Stimulated activated CD4-positive, alpha-beta T cell treated with anti-CD3 and anti-CD28 coated beads, Interleukin-12 subunit alpha, Interleukin-12 subunit beta, amount 100 ng/mL, for 24 hours (primary cell): ENCODE measurements around the gene SMIM43.

Experiments used
- DNase-seq, 2 experiments: peaks; one replicate each; pipeline ENCODE4 v3.0.0-alpha.2; 2020; ENCODE audit warnings: low read depth in 2 of 2

Gene SMIM43

DNA sequence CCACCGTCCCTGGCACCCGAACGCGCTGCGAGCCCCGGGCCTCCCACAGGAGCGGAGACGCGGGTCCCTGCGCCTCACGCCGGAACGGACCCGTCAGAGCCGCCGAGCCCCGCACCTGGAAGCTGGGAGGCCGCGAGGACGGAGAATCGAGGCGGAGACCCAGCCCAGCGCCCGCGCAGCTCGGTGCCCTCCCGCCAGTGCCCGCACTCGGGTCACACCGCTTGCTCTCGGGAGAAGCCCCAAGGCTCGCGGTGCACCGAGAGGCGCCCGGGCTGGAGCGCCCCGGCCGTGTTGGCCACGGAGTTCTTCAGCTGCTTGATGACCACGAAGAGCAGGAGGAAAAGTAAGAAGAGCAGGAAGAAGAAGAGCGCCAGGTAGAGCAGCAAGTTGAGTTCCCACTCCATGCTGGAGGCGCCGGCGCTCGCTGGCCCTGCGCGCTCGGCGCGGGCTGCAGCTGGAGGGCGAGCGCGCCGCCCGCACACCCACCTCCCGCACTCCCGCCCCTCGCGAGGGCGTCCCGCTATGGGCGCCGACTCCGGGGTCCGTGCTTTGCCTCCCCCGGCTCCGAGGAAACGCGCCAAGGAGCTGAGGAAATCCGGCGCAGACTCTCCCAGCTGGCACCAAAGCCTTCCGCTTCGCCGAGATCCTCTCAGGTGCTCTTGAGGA lies at the start of gene SMIM43:
SMIM43 (minus strand) TSS at position 463 of the 666 bp plus-strand sequence; CDS start at position 404, 59 bp downstream.
- no peak for DNase-seq

- DNase-seq: no peak
Measured at GRCh38 chr4:121814756-121815155, 49.8 kb upstream of the SMIM43 start.

- DNase-seq: no peak
Measured at GRCh38 chr4:121811122-121811521, 46.2 kb upstream of the SMIM43 start.

GRCh38 chr4:121806411-121806810 lies 41.4 kb upstream of the SMIM43 start:
- DNase-seq: no peak

DNA sequence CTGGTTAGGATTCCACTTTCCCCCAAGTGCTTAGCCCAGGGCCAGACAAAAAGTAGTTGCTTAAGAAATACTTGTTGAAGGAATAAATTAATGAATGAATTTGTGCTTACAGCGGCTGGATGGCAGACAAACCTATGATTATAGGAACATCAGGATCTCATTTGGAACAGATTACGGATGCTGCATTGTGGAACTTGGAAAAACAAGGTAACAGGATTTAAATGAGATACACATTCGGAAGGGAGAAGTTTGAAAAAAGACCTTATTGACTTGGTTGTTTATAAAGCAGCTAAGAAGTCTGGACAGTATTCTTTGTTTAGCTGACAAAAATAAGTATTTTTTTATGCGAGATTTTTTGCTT lies 36.7 kb upstream of the SMIM43 start:
- DNase-seq: no peak

DNA sequence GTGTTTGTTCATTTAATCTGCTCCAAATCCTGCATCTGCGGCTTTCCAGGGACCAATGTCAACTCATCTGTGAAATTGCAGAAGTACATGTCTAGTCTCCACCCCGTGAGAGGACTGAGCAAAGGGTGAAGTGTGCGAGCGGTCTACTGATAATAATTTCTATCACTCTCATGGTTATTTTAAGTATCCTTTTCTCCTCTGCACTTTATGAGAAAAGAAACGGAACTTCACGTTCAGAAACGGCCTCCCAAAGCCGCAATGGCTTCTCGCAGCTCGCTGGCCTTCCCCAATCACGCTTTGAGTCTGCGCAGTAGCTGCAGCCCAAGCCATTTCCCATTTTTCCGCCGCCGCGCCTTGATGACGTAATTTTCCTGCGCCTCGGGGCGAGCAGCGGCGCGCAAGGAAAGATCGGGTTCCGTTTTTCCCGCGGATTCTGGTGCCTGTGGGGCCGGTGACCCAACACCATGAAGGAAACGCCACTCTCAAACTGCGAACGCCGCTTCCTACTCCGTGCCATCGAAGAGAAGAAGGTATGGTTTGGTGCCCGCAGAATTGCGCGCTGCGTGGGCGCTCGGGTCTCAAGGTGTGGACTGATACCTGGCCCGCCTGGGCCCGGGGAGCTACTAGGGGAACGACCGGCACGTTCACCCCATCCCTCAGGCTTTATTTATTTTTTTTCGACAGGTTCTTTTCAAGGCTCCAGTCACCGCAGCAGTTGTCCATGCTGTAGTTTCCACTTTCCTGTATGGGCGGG lies 36.2 kb upstream of the SMIM43 start, which contains the start of gene EXOSC9:
EXOSC9 (plus strand) TSS at position 363 of the 754 bp plus-strand sequence; CDS start at position 465, 102 bp downstream.
- peak; percentile 92 to 95 for DNase-seq

DNA sequence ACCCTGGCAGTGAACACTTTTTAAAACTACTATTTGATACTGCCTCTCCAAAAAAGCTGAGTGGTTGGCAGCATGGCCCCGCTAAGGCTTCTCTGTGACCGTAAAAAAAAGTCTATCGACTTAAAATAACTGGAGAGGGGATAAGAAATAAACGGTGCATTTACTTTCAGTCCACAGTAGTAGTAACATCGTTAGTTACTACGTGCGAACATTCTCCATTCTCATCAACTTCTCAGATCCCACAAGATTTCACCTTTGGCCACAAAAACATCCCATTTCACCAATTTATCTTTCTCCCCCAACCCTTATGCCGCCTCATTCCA lies 35.6 kb upstream of the SMIM43 start:
- DNase-seq: no peak

GRCh38 chr4:121799867-121800501 lies 35.0 kb upstream of the SMIM43 start:
- no peak for DNase-seq

DNA sequence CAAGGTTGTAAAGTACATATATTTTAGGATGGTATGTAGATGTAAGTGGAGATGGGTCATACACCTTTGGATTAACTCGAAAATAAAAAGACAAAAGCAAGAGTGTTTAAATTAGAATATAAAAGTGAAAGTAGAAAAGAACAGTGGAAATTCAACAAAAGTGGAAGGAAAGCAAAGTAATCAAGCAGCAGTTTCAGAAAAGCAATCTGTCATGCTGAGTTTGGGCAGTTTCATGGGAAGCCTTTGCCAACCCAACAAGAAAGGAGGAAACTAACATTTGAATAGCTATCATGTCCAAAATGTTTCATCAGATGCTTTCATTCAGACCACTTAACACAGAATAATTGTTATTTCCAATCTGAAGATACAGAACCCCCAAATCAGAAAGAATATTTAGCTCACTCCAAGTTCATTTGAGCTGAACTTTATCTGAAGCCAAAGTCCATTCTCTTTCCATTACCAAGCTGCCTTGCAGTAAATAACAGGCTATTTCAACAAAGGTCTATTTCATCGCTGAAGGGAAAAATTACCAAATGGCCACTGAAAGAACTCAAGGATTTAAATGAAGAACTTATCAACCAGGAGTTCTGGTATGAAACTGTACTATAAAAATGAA lies 34.4 kb upstream of the SMIM43 start:
- DNase-seq: no peak

DNA sequence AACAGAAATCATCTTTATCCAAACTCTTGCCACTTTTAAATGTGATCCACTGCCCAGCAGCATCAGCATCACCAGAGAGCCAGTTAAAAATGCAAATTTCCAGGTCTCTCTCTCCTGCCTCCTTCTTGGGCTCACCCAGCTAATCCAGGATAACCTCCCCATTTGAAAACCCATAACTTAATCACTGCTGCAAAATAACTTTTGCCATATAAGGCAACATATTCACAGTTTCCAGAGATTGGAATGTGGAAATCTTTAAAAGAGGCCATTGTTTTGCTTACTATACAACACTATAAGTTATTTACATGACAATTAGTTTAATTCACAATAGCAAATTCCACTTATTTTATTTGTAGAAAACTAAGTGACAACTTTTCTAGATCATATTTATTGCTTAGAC lies 31.3 kb upstream of the SMIM43 start:
- no peak for DNase-seq

GRCh38 chr4:121794505-121795188 lies 29.7 kb upstream of the SMIM43 start:
- no peak for DNase-seq

DNA sequence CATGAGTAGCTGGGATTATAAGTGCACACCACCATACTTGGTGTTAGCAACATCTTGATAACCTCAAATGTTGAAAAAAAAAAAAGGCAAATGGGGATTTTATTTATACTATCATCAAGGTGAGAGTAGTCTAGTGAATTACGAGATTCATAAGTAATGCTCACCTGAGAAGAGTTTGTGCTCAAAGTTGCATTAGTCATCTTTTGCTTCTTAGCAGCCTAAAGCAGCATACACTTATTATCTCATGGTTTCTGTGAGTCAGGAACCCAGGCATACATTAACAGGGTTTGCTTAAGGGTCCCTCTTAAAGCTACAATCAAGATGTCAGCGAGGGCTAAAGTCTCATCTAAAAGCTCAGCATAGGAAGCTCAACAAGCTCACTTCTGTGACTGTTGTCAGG lies 28.0 kb upstream of the SMIM43 start:
- no peak for DNase-seq

- no peak for DNase-seq
Measured at GRCh38 chr4:121791481-121791880, 26.5 kb upstream of the SMIM43 start.

GRCh38 chr4:121790976-121791375 lies 26.0 kb upstream of the SMIM43 start:
- no peak for DNase-seq

DNA sequence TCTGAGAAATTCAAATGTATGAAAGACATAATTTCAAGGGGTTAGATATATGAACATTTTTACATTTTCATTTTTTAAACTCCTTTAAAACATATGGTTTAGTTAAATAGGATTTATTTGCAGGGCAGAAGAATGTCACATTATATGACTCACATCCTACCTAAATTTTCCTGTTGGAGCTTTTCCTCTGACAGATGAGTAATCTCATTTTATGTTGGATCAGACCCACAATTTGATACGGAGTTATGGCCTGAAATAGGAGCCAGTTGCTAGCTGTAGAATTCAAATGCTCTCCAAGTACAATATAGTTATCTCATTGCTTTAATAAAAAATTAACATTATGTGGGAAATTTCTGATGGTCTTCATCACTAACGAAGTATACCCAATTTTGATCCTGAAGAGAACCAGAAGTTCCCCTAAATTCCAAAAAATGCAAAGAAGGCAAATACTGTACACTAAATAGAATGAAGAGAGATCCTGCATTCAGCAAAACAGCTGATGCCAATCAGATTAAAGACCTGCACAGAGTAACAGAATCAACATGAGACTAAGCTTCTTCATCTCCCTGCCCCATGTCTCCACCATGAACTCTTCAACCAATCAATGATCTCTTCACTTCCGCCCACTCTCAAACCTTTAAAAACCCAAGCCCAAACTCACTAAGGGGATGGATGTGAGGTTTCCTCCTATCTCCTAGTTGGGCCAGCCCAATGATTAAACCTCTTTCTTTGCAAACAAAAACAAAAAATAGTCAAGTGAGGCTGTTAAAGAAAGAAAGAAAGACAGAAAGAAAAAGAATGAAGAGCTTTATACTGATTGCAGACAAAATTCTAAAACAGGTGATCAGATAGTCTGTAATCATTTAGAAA lies 25.2 kb upstream of the SMIM43 start:
- no peak for DNase-seq

GRCh38 chr4:121789455-121789854 lies 24.5 kb upstream of the SMIM43 start:
- DNase-seq: no peak

DNA sequence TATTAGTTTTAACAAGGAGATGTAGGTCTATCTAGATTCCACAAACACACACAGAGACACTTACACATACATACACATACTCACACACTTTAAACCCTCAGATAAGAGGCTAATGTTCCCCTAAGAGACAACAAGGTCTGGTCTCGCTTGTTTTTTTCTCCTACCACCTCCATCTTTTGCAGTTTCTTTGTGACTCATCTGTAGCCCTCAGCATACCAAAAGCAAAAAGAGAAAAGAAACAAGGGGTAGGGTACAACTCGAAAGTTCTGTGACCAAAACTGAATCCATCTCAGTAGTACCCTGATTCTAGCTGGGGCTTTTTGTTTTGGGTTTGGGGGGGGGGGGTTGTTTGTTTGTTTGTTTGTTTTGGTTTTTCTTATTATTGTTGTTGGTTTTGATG lies 23.9 kb upstream of the SMIM43 start:
- DNase-seq: no peak

DNA sequence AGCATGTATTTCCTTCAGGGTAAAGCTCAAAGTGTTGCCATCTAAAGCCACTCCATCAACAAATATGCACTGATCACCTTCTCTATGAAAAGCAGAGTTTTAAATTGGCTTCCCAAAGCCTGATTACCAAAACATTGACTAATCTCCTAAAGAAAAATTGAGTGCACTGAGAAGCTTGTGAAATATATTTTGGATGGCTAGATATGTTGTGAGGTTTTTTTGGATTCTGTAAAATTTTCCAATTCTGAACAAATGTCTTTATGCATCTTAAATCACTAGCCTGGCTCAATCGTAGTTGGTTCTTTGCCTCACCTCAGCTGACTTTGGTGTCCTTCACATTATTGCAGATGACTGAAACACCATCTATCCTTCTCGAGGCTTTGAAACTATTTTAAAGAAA lies 21.3 kb upstream of the SMIM43 start:
- DNase-seq: no peak

DNA sequence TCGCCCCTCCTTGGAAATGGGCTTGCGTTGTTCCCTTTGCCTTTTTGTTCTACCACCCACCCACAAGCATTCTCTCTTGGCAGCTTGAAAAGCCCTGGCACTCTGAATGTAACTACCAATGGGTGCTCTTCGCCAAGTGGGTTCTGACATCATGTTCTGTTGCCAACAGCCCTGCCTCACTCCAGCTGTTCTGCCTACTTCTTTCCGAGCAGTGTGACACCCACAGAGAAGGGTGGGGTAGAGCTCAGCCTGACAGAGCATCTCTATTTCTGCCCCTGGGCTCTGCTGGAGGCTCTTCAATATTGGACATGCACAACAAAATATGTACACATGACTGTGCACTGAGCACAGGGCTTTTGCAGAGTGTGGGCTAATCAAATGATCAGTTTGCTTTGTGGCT lies 20.5 kb upstream of the SMIM43 start:
- no peak for DNase-seq

DNA sequence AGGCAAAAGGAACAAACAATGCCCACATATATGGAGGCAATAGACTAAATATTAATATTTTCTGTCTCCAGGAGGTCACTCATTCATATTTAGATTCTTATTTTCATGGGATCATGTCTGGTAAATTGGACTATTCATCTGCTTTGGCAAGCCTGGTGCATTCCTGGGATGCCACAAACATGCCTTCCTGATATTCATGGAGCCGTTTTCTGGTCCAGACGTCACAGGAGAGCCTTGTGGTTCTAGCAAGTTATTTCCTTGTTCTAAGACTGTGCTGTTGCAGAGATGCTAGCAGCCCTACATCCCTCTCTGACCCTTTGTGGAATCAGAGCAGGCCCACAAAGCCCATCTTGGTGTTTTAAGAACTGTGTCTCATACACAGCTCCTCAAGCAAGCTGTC lies 20.0 kb upstream of the SMIM43 start:
- DNase-seq: no peak

- no peak for DNase-seq
Measured at GRCh38 chr4:121784401-121784800, 19.4 kb upstream of the SMIM43 start.
